CD4-positive, alpha-beta T cell treated with Interferon gamma for 1 hour (primary cell): ENCODE measurements around the gene SIK3.

Experiments
- DNase-seq: peaks from one replicate; pipeline ENCODE4 v3.0.0-alpha.2; 2020

Gene SIK3

GRCh38 chr11:116927163-116927974 lies 170.9 kb downstream of the SIK3 start:
- DNase-seq = peak; percentile 72

DNA sequence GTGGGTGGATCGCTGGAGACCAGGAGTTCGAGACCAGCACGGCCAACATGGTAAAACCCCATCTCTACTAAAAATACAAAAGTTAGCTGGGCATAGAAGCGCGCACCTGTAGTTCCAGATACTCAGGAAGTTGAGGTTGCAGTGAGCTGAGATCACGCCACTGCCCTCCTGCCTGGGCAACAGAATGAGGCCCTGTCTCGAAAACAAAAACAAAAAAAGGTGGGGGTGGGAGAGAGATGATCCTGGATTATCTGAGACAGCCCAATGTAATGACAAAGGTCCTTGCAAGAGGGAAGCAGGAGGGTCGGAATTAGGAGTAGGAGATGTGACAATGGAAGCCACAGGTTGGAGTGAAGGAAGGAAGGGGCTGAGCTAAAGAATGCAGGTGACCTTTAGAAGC lies 173.2 kb downstream of the SIK3 start:
- peak; percentile 63 for DNase-seq

DNA sequence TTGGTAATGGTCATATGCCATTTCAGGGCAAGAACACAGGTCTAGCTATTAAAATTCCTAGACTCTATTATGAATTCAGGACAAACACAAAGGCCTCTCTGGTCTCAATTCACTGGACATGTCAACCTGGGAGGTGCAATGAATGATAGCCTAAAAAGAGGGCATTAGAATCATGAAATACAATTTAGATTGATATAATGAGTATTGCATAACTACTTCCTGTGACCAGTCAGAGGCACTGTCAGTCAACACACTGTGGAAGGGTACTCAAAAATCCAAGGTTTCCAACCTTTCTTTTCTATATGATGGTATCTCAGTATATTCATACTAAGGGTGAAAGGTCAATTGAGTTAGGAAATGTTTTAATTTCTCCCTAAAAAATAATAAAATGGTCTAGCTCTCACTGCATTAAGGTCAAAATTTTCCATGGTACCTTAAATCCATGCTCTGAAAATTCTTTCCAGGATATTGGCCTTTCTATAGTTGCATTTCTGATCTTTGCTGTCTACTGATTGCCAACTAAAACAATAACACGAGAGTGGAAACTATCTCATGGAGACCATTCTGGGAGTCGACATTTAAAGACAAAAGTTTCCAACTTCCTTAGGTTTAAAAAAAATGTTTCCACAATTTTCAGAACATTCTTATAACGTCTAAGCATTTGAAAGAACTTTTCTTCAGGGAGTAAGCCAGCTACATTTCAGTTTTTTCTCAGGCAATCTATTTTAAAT lies 179.1 kb downstream of the SIK3 start:
- no peak for DNase-seq

GRCh38 chr11:116917632-116918031 lies 180.6 kb downstream of the SIK3 start:
- DNase-seq = no peak

- DNase-seq = no peak
Measured at GRCh38 chr11:116916886-116917285, 181.3 kb downstream of the SIK3 start.

- no peak for DNase-seq
Measured at GRCh38 chr11:116916052-116916451, 182.2 kb downstream of the SIK3 start.

GRCh38 chr11:116913000-116913399 lies 185.2 kb downstream of the SIK3 start:
- DNase-seq = no peak

GRCh38 chr11:116911976-116912734 lies 186.1 kb downstream of the SIK3 start:
- no peak for DNase-seq

DNA sequence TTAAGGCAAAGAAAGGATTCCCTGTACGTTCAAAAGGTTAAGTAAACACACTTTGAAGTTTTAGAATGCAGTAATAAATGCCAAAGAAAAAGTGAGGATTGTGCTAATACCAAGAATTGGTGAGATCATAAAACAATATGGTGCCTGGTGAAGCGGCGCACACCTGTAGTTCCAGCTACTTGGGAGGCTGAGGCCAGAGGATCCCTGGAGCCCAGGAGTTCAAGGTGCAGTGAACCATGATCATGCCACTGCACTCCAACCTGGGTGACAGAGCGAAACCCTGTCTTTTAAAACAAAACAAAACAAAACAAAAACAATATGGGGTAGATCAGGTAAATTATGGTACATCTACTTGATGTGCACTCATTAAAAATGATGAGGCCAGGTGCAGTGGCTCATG lies 187.4 kb downstream of the SIK3 start:
- no peak for DNase-seq

- DNase-seq = no peak
Measured at GRCh38 chr11:116910378-116910777, 187.8 kb downstream of the SIK3 start.

GRCh38 chr11:116909245-116909644 lies 189.0 kb downstream of the SIK3 start:
- DNase-seq = no peak

DNA sequence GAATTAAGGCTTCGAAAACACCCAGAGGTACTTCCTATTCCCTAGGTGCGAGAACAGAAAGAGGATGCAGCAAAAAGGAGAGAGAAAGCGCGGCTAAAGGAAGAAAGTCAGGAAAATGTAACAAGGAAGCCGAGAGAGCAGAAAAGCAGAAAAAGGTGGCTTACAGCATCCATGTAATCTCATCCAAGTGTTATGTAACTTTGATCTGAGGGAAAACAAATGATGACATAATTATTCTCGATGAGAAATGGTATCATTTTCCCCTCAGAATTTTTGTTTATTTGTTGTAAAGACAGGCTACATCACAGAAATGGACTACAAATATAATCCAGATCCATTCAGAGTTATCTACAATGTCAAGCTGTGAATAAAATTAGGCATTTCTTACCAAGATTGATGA lies 191.7 kb downstream of the SIK3 start:
- DNase-seq = no peak

- DNase-seq = no peak
Measured at GRCh38 chr11:116903090-116903489, 195.1 kb downstream of the SIK3 start.

DNA sequence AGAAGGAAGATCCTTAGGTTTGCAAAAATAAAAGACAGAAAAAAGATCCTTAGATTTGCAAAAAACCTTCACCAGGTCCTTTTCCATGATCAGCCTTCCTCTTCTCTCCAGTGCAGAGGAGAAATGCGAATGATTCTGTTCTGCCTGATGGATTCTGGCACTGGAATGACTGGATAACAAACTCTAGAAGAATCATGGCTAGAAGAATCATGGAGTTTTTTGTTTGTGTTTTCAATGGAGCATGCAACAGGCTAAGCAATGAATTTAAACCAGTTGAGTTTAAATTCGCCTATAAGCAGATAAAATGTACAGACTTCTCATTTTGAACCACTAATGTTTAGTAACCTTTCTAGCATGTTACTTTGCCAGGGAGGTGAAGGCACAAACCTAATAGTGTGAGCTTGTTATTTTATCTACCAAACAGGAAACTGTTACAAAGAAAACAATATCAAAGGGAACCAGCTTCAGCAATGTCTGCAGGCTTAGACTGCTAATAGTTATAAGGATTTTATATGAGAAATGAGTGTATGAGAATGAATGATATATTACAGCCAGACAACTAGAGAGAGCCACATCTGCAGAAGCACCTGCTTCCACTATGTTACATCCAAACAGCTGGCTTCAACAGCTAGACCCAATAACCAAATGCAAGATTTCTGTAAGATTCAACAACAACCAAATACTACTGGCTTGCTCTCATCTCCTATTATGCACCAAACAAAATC lies 196.1 kb downstream of the SIK3 start:
- no peak for DNase-seq

DNA sequence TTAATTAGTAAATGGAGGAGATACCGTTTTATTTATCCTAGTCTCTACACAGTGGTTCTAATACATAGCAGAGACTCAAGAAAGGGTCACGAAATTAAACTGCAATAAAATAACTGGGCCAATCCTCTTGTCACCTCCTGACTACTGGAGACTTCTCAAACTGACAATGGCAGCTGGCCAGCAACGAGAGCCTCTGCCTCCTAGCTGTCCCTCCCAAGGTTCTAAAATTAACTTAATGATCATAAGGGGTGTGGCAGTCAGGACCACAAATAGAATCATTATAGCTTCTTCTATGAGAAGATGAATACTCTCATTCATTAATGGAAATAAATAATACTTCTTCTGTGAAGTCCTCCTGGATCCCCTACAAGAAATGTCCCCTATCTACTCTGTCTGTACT lies 197.0 kb downstream of the SIK3 start:
- no peak for DNase-seq

DNA sequence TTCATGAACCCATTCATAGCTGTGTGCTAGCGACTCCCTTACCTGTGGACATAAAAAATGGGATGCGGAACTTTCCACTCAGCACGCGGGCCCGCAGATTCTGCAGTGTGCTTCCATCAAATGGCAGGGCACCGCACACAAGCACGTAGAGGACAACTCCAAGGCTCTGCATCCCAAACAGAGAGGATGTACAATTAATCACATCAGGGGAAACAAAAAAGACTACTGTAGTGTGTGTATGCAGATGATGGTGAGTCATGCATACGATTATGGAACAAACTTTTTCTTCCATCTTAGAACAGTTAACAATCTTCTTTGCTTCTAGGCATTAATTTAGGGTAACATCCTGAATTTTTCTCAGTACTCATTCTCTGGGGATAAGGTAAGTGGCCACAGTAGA lies 202.0 kb downstream of the SIK3 start:
- no peak for DNase-seq

DNA sequence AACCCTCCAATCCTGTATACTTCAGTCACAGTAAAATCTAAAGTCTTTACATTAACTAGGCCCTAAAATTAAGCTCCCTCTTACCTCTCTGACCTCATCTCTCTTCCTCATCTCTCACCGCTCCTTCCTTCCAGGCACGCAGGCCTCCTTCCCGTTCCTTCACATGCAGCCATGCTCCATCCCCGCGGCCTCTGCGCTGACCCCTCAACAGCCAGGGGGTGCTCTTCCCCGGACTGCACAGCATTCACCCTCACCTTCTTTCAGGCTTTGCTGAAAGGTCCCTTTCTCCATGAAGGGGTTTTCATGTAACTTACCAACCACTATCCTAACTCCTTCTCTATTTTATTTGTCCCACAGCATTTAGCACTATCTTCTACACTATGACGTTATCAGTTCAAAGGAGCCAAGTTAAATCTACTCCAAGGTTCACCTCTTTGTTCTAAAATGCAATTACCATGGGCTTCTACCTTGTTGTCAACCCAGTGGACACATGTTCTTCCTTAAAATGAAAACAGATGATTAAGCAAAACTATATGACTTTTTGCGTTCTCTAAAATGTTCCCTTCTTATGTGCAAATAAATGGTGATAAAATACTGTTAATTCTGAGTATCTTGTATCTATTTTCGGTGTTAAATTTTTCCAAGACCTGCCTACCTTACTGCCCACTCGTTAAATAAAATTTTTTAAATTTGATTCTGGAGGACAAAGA lies 203.0 kb downstream of the SIK3 start:
- peak; percentile 30 for DNase-seq

- no peak for DNase-seq
Measured at GRCh38 chr11:116893906-116894305, 204.3 kb downstream of the SIK3 start.

DNA sequence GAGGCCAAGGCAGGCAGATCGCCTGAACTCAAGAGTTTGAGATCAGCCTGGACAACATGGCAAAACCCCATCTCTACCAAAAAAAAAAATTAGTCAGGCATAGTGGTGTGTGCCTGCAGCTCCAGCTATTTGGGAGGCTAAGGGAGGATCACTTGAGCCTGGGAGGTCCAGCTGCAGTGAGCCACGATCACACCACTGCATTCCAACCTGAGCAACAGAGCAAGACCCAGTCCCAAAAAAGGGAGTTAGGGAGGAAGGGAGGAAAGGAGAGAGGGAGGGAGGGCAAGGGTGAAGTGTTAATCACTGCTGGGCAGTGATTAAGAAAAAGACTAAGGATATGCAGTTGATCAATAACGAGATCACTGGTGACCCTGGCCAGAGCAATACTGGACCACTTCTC lies 204.8 kb downstream of the SIK3 start:
- DNase-seq = no peak

DNA sequence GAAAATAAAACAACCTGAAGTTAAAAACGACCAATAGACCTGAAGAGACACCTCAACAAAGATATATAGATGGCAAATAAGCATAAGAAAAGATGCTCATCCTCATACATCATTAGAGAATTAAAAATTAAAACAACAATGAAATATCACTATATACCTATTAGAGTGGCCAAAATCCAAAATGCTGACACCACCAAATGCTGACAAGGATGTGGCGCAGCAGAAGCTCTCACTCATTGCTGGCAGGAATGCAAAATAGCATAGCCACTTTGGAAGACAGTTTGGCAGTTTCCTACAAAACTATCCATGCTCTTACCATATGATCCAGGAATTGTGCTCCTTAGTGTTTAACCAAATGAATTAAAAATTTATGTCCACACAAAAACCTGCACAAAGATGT lies 205.9 kb downstream of the SIK3 start:
- DNase-seq = no peak

DNA sequence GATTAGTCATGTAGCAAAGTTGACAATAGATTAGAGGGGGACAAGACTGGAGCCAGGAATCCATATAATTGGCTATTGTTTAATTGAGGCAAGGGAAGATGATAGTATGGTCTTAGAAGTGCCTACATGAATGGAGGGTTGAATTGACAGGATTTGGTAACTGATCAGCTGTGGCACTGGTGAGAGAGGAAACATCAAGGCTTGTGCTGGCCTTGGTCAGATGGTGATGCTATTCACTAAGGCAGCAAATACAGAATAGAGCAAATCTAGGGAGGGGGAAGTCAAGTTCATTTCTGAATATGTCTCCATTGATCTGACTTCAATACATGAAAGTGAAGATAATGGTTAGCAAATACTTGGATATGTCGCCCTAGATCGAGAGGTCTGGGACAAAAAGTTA lies 206.5 kb downstream of the SIK3 start:
- DNase-seq = no peak

DNA sequence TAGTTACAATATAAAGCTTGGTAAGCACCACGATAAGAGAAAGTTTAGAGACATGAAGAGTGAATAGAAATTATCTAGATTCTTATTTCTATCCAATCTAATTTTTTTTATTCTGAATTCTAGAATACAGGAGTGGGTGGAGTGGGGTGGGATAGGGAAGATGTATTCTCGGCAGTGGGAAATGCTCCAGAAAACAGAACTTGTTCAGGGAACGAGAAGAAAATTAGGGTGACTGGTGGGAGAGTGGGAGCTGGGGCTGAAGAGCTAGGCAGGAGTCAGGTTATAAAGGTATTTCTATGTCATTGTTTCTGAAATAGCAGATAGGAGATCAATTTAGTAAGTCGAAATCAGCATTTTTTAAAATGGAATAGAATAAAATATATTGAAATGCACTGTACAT lies 207.6 kb downstream of the SIK3 start:
- DNase-seq = no peak
